Glutamatergic neuron (in vitro differentiated cells): ENCODE results near the gene GABRR2. TPM values are rescaled to one million over a fixed set of nuclear protein-coding genes. Genes with fewer than 3 reads are reported as not detected.

Source experiments
- DNase-seq: peaks from one replicate; pipeline ENCODE4 v3.0.0; 2022
- H3K27ac Mint-ChIP-seq: one replicate; pipeline ENCODE4 v1.8.0; 2020; ENCODE audit warnings: mild to moderate bottlenecking, mixed read lengths, inconsistent platforms; ENCODE audit not compliant: unreplicated experiment
- H3K27me3 Mint-ChIP-seq: one replicate; pipeline ENCODE4 v1.8.0; 2020; ENCODE audit warnings: mild to moderate bottlenecking, moderate library complexity, mixed read lengths, inconsistent platforms; ENCODE audit not compliant: unreplicated experiment
- H3K36me3 Mint-ChIP-seq: one replicate; pipeline ENCODE4 v1.8.0; 2020; ENCODE audit warnings: mild to moderate bottlenecking, mixed read lengths, inconsistent platforms; ENCODE audit not compliant: unreplicated experiment
- H3K4me1 Mint-ChIP-seq: one replicate; pipeline ENCODE4 v1.8.0; 2020; ENCODE audit warnings: mild to moderate bottlenecking, low read depth, mixed read lengths, inconsistent platforms; ENCODE audit not compliant: unreplicated experiment
- H3K4me3 Mint-ChIP-seq: one replicate; pipeline ENCODE4 v1.8.0; 2020; ENCODE audit warnings: mild to moderate bottlenecking, mixed read lengths, inconsistent platforms; ENCODE audit not compliant: unreplicated experiment
- H3K9me3 Mint-ChIP-seq: one replicate; pipeline ENCODE4 v1.8.0; 2020; ENCODE audit warnings: mild to moderate bottlenecking, moderate library complexity, mixed read lengths, inconsistent platforms; ENCODE audit not compliant: unreplicated experiment
- total RNA-seq: library from RNA; stranded (reverse); fragmentation: NEBNext Ultra II Directional; extraction: Animal tissue kit (Norgen Biotek cat#: 25700); gene quantifications from one replicate; pipeline ENCODE4 v1.2.1, GENCODE V29; 2021; ENCODE audit not compliant: unreplicated experiment
- TF ChIP-seq, protein P1 (sequence below): fragments of 200-600 bp; sonication (generic); IDR thresholded peaks from one replicate; pipeline ENCODE4 v1.5.0; 2021; ENCODE audit not compliant: partially characterized antibody, unreplicated experiment

The GABRR2 gene
- total RNA-seq, 1 donor from 2014 or later = 0.49 TPM

DNA sequence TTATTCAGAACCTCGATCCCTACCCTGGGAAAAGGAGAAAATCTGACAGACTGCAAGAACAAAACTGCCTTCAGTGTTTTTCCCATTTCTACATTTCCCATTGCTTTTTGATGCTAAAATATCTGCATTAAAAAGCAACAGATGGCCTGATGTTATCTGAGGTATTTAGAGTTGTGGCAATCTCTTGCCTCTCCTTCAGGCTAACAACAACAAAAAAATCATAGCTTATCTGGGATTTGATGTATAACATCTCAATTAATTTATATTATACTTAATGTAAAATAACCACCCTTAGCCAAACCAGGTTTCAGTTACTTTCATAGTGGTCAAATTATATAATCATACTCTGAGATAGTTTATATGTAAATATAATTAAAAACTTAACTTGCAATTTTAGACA, 15.8 kb upstream of the GABRR2 start:
- TF ChIP-seq, protein P1, sequence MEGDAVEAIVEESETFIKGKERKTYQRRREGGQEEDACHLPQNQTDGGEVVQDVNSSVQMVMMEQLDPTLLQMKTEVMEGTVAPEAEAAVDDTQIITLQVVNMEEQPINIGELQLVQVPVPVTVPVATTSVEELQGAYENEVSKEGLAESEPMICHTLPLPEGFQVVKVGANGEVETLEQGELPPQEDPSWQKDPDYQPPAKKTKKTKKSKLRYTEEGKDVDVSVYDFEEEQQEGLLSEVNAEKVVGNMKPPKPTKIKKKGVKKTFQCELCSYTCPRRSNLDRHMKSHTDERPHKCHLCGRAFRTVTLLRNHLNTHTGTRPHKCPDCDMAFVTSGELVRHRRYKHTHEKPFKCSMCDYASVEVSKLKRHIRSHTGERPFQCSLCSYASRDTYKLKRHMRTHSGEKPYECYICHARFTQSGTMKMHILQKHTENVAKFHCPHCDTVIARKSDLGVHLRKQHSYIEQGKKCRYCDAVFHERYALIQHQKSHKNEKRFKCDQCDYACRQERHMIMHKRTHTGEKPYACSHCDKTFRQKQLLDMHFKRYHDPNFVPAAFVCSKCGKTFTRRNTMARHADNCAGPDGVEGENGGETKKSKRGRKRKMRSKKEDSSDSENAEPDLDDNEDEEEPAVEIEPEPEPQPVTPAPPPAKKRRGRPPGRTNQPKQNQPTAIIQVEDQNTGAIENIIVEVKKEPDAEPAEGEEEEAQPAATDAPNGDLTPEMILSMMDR = no peak
- no peak overlapping the region for H3K4me3 Mint-ChIP-seq
- no peak overlapping the region for H3K27ac Mint-ChIP-seq
- H3K27me3 Mint-ChIP-seq = no peaks in the 10 kb centered on the region
- no peaks in the 10 kb centered on the region for H3K4me1 Mint-ChIP-seq
- DNase-seq = no peak
- H3K36me3 Mint-ChIP-seq = no peaks in the 10 kb centered on the region
- no peaks in the 10 kb centered on the region for H3K9me3 Mint-ChIP-seq

DNA sequence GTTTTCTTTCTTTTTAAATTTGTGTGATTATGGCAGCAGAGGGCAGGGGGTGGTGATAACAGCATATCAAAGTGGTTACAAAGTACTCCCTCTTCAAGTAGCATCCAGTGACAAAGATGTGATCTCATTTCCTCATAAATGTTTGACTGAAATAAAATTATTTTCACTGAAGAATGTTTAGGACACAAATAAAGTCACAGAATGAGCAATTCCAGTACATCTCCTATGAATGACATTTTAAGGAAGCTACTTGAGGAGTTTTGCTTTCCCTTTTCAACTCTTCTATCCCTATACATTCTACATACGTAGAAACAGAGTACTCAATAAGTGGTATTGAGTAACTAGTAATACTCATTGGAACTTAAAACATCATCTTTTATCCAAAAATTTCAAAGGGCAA, 13.9 kb upstream of the GABRR2 start:
- H3K4me1 Mint-ChIP-seq = no peaks in the 10 kb centered on the region
- TF ChIP-seq, protein P1 = no peak
- H3K9me3 Mint-ChIP-seq = no peaks in the 10 kb centered on the region
- H3K27ac Mint-ChIP-seq = no peak overlapping the region
- no peak overlapping the region for H3K4me3 Mint-ChIP-seq
- no peaks in the 10 kb centered on the region for H3K27me3 Mint-ChIP-seq
- no peaks in the 10 kb centered on the region for H3K36me3 Mint-ChIP-seq
- no peak for DNase-seq

- no peak for DNase-seq
- peaks cover 4% of the 10 kb centered on the region for H3K27me3 Mint-ChIP-seq
- no peak overlapping the region for H3K27ac Mint-ChIP-seq
- TF ChIP-seq, protein P1 = no peak
- H3K4me1 Mint-ChIP-seq = no peaks in the 10 kb centered on the region
- peaks cover 8% of the 10 kb centered on the region for H3K36me3 Mint-ChIP-seq
- no peak overlapping the region for H3K4me3 Mint-ChIP-seq
- no peaks in the 10 kb centered on the region for H3K9me3 Mint-ChIP-seq
Observed at GRCh38 chr6:89324304-89324703, 9.2 kb upstream of the GABRR2 start.

GRCh38 chr6:89323511-89323971, 8.4 kb upstream of the GABRR2 start:
- TF ChIP-seq, protein P1 = no peak
- H3K36me3 Mint-ChIP-seq = peaks cover 8% of the 10 kb centered on the region
- peaks cover 4% of the 10 kb centered on the region for H3K27me3 Mint-ChIP-seq
- no peak overlapping the region for H3K4me3 Mint-ChIP-seq
- no peaks in the 10 kb centered on the region for H3K9me3 Mint-ChIP-seq
- no peak for DNase-seq
- H3K4me1 Mint-ChIP-seq = no peaks in the 10 kb centered on the region
- H3K27ac Mint-ChIP-seq = no peak overlapping the region

- H3K36me3 Mint-ChIP-seq = peaks cover 8% of the 10 kb centered on the region
- no peak overlapping the region for H3K4me3 Mint-ChIP-seq
- TF ChIP-seq, protein P1 = no peak
- H3K4me1 Mint-ChIP-seq = no peaks in the 10 kb centered on the region
- no peak overlapping the region for H3K27ac Mint-ChIP-seq
- DNase-seq = no peak
- peaks cover 4% of the 10 kb centered on the region for H3K27me3 Mint-ChIP-seq
- H3K9me3 Mint-ChIP-seq = peaks cover 1% of the 10 kb centered on the region
Observed at GRCh38 chr6:89321131-89321970, 6.3 kb upstream of the GABRR2 start.
